ENCODE measurements around the gene BTRC.

BTRC gene

DNA sequence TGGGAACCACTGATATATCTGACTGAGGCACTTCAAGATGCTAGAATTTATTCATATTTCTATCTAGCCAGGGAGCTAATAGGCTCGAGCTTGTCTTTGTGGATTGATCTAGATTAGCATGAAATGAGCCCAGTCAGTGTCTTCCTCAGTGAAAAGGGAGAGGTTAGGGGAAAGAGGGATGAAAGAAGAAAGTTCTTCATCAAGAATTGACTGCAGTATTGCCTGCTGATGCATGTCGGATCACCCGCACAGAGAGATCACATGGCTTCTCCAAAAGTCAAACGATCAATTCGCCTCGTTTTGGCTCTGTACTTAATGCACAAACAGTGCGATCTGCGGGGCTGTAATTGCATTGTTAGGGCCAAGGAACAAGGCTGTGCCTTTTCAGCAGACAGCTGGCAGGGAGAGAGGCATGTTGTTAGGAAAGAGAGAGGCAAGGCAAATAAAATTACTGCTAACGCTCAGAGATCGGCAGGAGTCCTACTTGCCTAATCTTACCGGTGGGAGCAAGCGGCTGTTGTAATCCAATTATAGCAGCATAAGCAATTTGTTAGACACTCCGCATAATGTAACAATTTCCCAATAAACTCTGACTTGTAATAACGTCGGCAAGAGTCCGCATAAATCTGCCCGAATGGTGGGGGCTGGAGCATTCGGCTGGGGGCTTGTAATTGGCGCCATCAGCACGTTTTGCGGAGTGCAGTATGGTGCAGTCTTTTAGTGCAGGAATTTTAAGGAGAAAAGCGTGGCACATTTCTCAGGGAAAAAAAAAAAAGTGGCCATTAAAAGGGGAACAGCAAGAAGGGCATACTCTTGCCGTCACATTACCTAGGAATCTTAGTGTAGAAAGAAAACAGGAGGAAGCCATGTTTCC lies 132.0 kb downstream of the BTRC start:
- no peak for DNase-seq

DNA sequence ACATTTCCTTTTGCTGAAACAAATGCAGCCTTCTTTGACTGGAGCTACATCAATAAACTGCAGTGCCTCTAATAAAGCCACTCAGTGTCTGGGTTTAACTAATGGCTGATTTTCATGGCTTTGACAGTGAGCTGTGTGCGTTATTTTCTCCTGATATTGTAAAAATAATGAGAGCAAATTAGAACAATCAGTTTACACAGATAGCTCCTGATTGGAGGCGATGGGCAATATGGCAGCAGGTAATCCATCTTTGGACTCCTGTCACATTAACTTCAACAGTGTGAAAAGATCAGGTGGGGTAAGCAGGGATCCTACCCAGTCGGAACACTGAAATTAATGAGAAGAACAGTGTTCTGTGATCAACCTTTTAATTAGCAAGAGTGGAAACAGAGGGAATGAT lies 133.4 kb downstream of the BTRC start:
- DNase-seq, result no peak

DNA sequence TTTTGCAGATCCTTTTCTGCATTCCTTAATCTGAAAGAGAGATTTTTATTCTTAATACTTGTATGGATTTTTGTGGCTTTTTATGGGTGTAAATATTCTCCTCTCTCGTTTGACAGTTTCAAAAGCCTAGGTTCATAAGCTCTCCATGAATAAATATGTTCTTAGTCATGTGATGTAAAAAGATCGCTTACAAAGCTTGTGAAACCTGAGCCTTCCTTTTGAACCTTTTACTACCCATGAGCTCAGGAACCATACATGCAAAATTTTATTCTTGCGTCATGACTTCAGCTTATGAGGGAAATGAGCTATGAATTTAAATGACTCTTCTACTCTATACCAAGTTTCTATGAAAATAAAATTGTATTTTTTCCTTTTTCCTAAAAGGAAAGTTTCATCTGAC lies 135.4 kb downstream of the BTRC start:
- DNase-seq, result no peak

- DNase-seq, result no peak
Observed at GRCh38 chr10:101490026-101490425, 136.1 kb downstream of the BTRC start.

DNA sequence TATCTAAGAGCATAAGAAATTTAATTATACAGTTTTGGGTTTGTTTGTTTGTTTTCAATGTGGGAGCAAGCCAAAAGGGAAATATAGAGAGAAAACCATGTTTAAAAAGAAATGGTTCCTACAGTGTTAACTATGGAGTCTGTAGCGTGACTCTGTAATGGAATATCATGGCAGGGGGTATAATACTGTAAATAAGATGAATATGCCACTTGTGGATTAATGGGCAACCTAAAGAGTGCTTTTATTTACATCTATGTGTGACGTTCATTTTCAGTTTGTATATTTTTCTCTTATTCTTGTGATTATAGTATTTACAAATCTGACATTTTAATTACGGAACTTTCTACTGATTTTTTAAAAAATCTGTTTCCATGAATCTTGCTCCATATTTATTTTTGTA lies 138.2 kb downstream of the BTRC start:
- DNase-seq, result no peak

DNA sequence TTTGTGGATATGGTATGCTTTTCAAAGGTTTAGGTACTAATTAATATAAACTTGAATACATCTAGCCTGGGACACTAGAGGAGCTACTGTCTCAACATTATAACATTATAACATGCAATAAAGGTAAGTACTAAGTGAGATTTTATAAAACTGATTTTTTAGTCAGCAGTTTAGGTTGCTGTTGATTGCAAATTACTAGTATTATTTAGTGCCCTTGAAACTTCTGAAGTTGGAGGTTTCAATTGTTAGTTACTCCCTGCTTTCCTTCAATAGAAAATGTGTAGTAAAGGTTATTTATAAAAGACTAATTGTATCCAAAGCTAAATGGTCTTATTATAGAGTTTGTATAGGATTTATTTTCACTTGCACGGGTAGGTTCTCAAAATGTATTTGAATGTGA lies 138.8 kb downstream of the BTRC start:
- no peak for DNase-seq

DNA sequence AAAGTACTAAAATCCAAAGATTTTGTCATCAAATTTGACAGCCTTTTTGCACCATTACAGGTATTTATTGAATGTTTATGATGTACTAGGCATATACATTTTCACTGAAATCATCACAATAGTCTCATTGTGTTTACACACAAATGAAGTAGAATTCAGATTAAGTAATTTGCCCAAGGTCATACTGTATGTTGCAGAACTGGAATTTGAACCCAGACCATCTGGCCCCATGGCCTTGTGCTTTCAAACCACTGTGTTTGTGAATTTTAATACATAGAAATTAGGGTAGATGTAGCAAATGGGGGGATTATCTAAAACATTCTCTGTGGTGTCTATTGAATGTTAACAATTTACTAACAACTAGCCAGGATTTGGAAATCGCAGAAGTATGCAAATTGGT lies 139.3 kb downstream of the BTRC start:
- no peak for DNase-seq

GRCh38 chr10:101493782-101494281 lies 139.9 kb downstream of the BTRC start:
- no peak for DNase-seq

DNA sequence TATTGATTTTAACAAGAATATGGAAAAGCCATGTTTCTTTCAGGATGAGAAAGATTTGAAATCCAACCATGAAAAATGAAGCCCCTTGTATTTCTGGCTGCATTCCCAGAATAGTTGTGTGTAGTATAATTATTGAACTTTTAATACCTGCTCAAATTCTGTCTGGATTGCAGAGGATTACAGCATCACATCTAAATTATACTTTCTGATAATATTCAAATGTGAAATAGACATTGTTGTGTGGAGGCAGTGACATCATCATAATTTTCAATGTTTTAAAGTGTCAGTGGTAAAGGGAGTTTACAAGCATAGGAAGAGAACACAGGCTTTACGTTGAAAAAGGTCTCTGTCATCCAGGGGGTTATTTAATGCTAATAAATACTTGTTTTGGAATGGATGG lies 140.7 kb downstream of the BTRC start:
- DNase-seq, result no peak

DNA sequence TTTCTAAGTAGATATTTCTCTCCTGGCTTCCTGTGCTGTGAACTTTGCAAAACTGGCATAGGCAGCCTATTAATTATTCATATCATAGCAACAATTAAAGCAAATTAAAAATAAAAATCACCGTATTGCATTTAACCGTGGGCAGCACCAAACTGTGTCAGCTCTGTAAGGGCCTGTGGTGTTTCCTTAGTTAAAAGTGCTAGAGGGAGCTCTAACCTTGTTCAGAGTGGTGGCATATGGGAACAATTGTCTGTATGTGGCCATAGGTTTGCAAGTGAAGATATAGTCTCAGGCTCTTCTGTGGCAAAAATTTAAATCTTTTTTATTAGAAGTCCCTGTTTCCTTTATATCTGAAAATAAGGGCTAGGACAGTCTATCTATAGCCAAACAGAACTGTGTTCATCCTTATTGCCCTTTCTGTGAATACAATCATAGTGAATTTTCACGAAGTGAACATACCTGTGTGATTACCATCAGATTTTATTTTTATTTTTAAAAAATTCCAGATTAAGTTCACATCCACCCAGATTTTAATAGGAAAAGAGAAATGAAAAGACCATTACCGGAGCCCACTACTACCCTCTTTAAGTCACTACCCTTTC lies 141.5 kb downstream of the BTRC start:
- DNase-seq, result no peak

DNA sequence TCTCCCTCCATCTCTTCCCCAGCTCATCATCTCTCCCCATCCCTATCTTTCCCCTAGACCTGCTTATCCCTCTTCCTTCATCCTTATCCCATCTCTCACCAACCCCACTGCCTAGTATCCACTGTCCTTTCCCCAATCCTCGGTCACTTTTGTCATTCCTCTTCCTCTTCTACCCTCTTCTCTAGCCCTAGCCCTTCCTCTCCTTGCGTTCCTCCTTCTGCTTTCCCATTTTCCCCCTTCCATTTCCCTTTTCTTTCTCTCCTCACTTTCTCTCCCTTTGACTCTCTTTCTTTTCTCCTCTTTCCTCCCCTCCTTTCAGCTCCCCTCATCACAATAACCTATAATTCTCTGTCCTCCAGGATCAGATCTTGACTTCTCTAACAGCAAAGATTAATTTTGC lies 150.5 kb downstream of the BTRC start:
- DNase-seq, result no peak

DNA sequence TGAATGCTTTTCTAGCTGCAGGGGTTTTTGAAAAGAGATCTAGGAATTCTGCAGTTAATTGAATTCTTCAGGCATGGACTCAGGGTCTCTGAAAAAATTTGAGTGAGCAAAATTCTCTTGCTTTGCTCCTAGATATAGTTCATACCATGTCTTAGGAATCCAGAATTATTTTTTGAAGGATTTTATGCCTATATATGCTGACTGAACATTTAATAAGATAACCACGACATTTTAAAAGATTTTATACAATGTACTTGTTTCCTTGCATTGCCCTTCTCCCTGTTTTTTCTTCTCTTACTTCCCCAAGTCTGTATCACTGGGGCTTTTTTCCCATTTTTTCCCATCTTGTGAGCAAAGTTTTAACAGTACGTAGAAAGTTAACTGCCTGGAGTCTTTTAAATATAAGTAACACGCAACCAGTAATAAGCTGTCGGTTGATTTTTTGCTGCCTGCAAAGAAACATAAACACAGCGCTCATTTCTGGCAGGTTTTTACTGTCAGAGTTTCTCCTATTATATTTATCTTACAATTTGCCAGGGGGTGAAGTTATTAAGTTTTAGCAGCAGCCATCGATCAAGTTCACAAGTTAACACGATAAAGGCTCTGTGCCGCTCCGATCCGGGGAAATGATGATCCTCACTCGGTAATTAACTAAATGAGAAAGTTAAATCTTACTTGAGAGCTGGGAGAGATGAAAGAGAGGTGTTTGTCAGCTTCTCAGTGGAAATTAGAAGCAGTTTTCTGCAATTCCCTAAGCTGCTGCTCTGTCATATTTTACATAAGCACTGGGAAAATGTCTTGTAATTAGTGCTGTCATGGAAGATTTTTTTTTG lies 153.1 kb downstream of the BTRC start:
- DNase-seq, result no peak

DNA sequence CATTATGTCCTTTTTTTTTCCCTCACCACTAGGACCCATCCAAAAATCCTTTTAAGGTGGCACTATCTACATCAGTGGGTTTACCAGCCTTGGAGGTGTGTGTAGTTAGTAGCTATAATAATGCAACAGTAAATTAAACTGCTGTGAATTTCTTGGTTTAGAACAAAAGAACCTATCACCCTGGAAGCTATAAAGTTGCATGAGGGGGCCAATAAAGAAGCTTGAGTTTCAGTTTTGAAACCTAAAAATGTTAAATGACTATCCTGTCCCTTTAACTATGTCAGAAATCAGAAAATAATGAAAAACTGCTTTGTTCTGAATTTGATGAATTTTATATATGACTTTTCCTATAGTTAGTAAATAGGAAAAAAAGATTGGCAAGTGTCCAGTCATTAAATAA lies 153.9 kb downstream of the BTRC start:
- no peak for DNase-seq

- no peak for DNase-seq
Observed at GRCh38 chr10:101511938-101512337, 158.0 kb downstream of the BTRC start.

DNA sequence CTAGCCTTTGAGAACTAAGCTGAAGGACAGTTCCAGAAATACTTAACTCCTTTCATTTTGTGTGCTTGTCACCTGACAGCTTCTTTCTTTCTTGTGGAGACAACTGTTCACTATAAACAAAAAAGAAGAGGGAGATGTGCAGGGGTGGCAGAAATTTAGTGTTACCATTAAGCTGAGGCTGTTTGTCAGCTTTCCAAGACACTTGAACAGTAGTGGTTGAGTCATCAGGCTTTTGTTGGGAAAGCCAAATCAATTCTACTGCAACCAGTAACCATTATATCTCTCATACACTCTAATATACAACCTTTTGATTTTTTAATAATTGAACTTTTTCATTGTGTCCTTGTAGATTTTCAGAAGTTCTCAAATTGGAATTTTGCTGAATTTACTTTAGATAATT lies 158.8 kb downstream of the BTRC start:
- DNase-seq, result no peak

DNA sequence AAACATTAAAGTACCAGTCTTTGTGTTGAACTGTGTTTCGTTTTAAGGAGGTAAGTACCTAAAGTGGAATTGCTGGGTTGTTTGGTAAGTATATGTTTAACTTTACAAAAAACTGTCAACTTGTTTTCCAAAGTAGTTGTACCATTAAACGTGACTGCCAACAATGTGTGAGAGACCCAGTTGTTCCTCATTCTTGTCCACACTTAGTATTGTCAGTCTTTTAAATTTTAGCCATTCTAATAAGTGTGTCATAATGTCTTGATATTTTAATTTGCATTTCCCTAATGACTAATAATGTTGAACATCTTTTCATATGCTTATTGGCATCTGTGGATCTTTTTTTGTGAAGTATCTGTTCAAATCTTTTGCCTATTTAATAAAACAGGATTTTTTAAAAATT lies 159.8 kb downstream of the BTRC start:
- DNase-seq, result no peak

DNA sequence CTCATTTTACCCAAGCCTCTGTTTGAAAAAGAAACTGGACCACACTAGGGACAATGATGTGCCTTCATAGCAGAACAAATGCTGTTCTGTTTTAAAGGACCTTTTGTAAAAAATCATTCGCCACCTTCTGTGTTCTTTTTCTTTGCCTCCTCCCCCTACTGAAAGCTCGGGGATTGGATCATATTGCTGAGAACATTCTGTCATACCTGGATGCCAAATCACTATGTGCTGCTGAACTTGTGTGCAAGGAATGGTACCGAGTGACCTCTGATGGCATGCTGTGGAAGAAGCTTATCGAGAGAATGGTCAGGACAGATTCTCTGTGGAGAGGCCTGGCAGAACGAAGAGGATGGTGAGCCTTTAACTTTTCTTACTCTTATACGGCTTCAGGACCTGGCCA lies 171.9 kb downstream of the BTRC start:
- no peak for DNase-seq

GRCh38 chr10:101529207-101529606 lies 175.2 kb downstream of the BTRC start:
- no peak for DNase-seq

- no peak for DNase-seq
Observed at GRCh38 chr10:101529725-101530553, 176.0 kb downstream of the BTRC start.

DNA sequence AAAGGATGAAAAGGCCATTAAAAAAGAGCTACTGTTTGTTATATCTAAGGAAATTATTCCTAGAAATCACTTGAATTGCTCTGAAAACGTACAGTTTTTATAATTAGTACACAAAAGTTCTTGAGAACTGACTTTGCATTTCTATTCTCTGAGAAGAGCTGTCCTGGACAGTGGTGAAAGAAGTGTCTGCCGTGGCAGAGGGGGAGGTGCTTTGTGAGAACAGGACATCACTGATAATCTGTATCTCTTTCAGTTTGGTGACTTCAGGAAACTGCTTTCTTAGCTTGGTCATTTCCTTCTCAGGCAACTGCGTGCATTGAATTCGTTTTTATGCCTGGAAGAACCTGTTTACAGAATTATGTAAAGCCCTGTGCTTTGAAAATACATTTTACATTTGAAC lies 182.0 kb downstream of the BTRC start:
- no peak for DNase-seq

GRCh38 chr10:101536800-101537199 lies 182.8 kb downstream of the BTRC start:
- DNase-seq, result no peak

GRCh38 chr10:101538446-101538845 lies 184.5 kb downstream of the BTRC start:
- DNase-seq, result no peak

- DNase-seq, result no peak
Observed at GRCh38 chr10:101545898-101546297, 191.9 kb downstream of the BTRC start.

Measured in stimulated activated CD4-positive, alpha-beta T cell treated with anti-CD3 and anti-CD28 coated beads, Interleukin-4, amount 100 ng/mL, for 24 hours (primary cell).